Activated B cell treated with CpG ODN at 0.5 μM for 24 hours (primary cell): ENCODE results near the gene ST6GALNAC5. TPM values are rescaled to one million over a fixed set of nuclear protein-coding genes. Genes with fewer than 3 reads are reported as not detected.

Experiments
- ATAC-seq: fragments of 200-7000 bp; cut with Tn5 transposase; one replicate; pipeline ENCODE4 v1.10.0; 2021; ENCODE audit warnings: low read depth, mild to moderate bottlenecking, moderate library complexity
- CTCF ChIA-PET: fragments of 350-600 bp; sonication (Branson Sonifier 250); formaldehyde crosslinking; loops from one replicate; lab custom pipeline; 2021; ENCODE audit warnings: antibody characterized with exemption; lab: Charles Lee
- POLR2A ChIA-PET: fragments of 350-600 bp; sonication (Branson Sonifier 250); formaldehyde crosslinking; loops from one replicate; lab custom pipeline; 2021; ENCODE audit warnings: antibody characterized with exemption; lab: Charles Lee
- DNase-seq: peaks from one replicate; pipeline ENCODE4 v3.0.0; 2022
- H3K27ac Mint-ChIP-seq: one replicate; pipeline ENCODE4 v1.8.0; 2020; ENCODE audit warnings: mixed read lengths
- H3K27me3 Mint-ChIP-seq: one replicate; pipeline ENCODE4 v1.8.0; 2021; ENCODE audit warnings: mixed read lengths
- H3K36me3 Mint-ChIP-seq: one replicate; pipeline ENCODE4 v1.8.0; 2021; ENCODE audit warnings: low read depth, mixed read lengths
- H3K4me1 Mint-ChIP-seq: one replicate; pipeline ENCODE4 v1.8.0; 2021; ENCODE audit warnings: mixed read lengths
- H3K4me3 Mint-ChIP-seq: one replicate; pipeline ENCODE4 v1.8.0; 2020; ENCODE audit warnings: mild to moderate bottlenecking, mixed read lengths
- H3K9me3 Mint-ChIP-seq: one replicate; pipeline ENCODE4 v1.8.0; 2020; ENCODE audit warnings: mixed read lengths
- CTCF ChIP-seq: fragments of 200-600 bp; IDR thresholded peaks from one replicate; pipeline ENCODE4 v1.8.0; 2022; ENCODE audit warnings: antibody characterized with exemption, mild to moderate bottlenecking
- intact Hi-C: fragments of 100-400 bp; cut with micrococcal nuclease; formaldehyde crosslinking; loops from one replicate; pipeline ENCODE4 v1.15.1; 2024
- total RNA-seq: library from RNA; stranded (reverse); gene quantifications from 2 replicates; pipeline ENCODE4 v1.2.3, GENCODE V29; 2022

The ST6GALNAC5 gene
- total RNA-seq, 1 donor from 2014 or later, result not detected

GRCh38 chr1:76864383-76864782 lies 2.9 kb upstream of the ST6GALNAC5 start:
- Mint-ChIP-seq H3K27me3 (peaks cover 29% of the 10 kb centered on the region), H3K27ac (no peak overlapping the region), H3K4me1 (peaks cover 9% of the 10 kb centered on the region), H3K4me3 (no peak overlapping the region), H3K36me3 (no peaks in the 10 kb centered on the region), H3K9me3 (peaks cover 4% of the 10 kb centered on the region)
- DNase-seq (no peak), ATAC-seq (no peak)
- no peak for TF ChIP-seq CTCF
- POLR2A ChIA-PET, result no interaction called here
- CTCF ChIA-PET, result no interaction called here
- intact Hi-C loops, result loop anchor here (10.0 kb wide), 1 partner anchor 710 kb away; no protein-coding TSS in a partner anchor

DNA sequence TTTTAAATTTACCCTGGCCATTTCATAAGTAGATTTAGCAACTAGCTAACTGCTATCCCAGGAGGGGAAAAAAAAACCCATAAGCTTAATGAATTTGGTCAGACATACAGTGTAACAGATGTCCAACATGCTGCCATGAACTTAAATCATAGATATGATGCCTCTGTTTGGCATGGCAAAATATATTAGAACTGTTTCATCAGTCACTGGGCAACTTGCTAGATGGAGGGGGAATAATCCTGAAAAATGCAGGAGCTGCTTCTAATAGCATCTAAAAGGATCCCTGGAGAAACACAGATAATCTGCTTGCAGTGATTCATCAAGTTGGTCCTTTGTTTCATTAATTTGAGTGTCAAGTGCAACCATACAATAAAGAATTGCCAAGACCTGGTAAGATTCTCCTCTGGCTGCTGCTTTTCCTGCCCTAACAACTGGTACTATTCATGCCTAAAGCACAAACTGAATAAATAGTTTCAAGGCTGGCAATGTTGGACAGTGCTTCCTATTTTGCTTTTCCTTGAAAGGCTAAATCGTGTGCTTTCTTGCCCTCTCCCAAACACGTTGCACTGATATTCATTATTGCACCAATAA lies 1.5 kb upstream of the ST6GALNAC5 start:
- no peak for TF ChIP-seq CTCF
- ATAC-seq (no peak), DNase-seq (no peak)
- Mint-ChIP-seq H3K9me3 (no peaks in the 10 kb centered on the region), H3K4me1 (peaks cover 9% of the 10 kb centered on the region), H3K27ac (no peak overlapping the region), H3K4me3 (no peak overlapping the region), H3K27me3 (peaks cover 34% of the 10 kb centered on the region), H3K36me3 (no peaks in the 10 kb centered on the region)
- ChIA-PET POLR2A (no interaction called here), CTCF (no interaction called here)
- intact Hi-C loops, result loop anchor here (10.0 kb wide), 1 partner anchor 711 kb away; no protein-coding TSS in a partner anchor

DNA sequence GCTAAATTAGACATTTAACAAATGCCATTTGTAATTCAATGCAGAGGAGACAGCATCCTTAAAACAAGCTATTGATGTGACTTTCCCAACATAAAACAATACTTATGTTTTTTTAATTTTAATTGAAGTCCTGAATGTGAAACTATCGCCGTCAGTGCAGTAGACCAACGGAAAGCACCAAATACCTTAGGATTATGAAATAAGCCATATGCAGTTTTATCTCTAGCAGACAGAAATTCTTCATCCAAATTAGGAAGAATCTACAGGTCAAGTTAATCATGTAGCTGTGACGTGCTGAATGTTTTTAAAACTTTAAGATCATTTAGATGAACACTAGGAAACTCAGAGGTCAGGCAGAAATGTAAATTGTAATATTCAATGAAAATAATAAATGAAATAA lies 714 bp upstream of the ST6GALNAC5 start:
- DNase-seq (no peak), ATAC-seq (no peak)
- no peak overlapping the region for H3K4me3 Mint-ChIP-seq
- no peaks in the 10 kb centered on the region for H3K36me3 Mint-ChIP-seq
- peaks cover 9% of the 10 kb centered on the region for H3K4me1 Mint-ChIP-seq
- H3K27ac Mint-ChIP-seq, result no peak overlapping the region
- POLR2A ChIA-PET, result no interaction called here
- intact Hi-C loops, result loop anchor here (10.0 kb wide), 1 partner anchor 712 kb away; no protein-coding TSS in a partner anchor
- H3K9me3 Mint-ChIP-seq, result no peaks in the 10 kb centered on the region
- CTCF ChIA-PET, result no interaction called here
- no peak for TF ChIP-seq CTCF
- H3K27me3 Mint-ChIP-seq, result peaks cover 34% of the 10 kb centered on the region

DNA sequence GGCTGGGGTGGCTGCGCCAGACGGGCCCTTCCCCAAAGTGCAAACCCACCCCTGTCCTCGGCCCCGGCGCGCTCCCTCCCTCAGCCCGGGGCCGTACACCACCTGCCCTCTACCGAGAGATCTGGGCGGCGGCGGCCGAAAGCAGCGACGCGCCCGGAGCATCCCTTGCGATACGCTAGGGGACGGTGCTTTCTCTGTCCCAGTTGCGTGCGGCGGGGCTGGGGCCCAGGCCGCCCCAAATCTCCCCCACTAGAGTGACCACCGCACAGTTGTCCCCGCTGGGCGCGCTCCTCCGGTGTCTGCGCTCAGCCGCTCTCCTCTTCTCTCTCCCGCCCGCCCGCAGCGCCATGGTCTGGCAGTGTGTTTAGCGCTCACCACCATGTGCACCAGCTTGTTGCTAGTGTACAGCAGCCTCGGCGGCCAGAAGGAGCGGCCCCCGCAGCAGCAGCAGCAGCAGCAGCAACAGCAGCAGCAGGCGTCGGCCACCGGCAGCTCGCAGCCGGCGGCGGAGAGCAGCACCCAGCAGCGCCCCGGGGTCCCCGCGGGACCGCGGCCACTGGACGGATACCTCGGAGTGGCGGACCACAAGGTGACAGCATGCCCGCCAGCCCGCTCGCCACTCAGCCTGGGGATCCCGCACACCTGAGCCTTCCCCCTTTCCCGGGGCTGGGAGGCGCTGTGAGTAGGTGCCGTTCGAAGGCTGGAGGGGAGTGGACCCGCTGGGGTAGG lies 1.0 kb downstream of the ST6GALNAC5 start:
- H3K4me1 Mint-ChIP-seq, result peaks cover 9% of the 10 kb centered on the region
- peak overlapping the region; percentile 38 for H3K4me3 Mint-ChIP-seq
- intact Hi-C loops, result loop anchor here (10.0 kb wide), 1 partner anchor 714 kb away; no protein-coding TSS in a partner anchor
- H3K9me3 Mint-ChIP-seq, result peaks cover 3% of the 10 kb centered on the region
- no peak overlapping the region for H3K27ac Mint-ChIP-seq
- DNase-seq (no peak), ATAC-seq (peak; percentile 21)
- H3K27me3 Mint-ChIP-seq, result peaks cover 38% of the 10 kb centered on the region
- H3K36me3 Mint-ChIP-seq, result no peaks in the 10 kb centered on the region
- no peak for TF ChIP-seq CTCF
- POLR2A ChIA-PET, result no interaction called here
- CTCF ChIA-PET, result no interaction called here

- no peak overlapping the region for H3K4me3 Mint-ChIP-seq
- intact Hi-C loops, result loop anchor here (10.0 kb wide), 1 partner anchor 714 kb away; no protein-coding TSS in a partner anchor
- no peak overlapping the region for H3K27ac Mint-ChIP-seq
- no peak for DNase-seq
- peaks cover 38% of the 10 kb centered on the region for H3K27me3 Mint-ChIP-seq
- ChIA-PET CTCF (no interaction called here), POLR2A (no interaction called here)
- TF ChIP-seq CTCF, result no peak
- peaks cover 9% of the 10 kb centered on the region for H3K4me1 Mint-ChIP-seq
- peaks cover 3% of the 10 kb centered on the region for H3K9me3 Mint-ChIP-seq
- no peak for ATAC-seq
- no peaks in the 10 kb centered on the region for H3K36me3 Mint-ChIP-seq
Measured at GRCh38 chr1:76868916-76869315, 1.6 kb downstream of the ST6GALNAC5 start.
